Parathyroid adenoma (tissue), 2 donors: ENCODE data around the gene SLC51B.

ENCODE experiments used
- H2AFZ ChIP-seq: fragments of 300-600 bp; sonication (generic); one replicate; pipeline ENCODE4 v1.7.0; 2017; ENCODE audit warnings: antibody characterized with exemption, mild to moderate bottlenecking
- H3K27ac ChIP-seq: fragments of 300-600 bp; sonication (generic); one replicate; pipeline ENCODE4 v1.7.0; 2017
- H3K27me3 ChIP-seq: fragments of 300-600 bp; sonication (generic); one replicate; pipeline ENCODE4 v1.7.0; 2017; ENCODE audit warnings: low read length; ENCODE audit not compliant: control insufficient read depth, insufficient read depth
- H3K36me3 ChIP-seq: fragments of 300-600 bp; sonication (generic); one replicate; pipeline ENCODE4 v1.7.0; 2017; ENCODE audit warnings: low read length; ENCODE audit not compliant: control insufficient read depth, insufficient read depth
- H3K4me1 ChIP-seq: fragments of 300-600 bp; sonication (generic); one replicate; pipeline ENCODE4 v1.7.0; 2017; ENCODE audit warnings: control low read depth
- H3K4me2 ChIP-seq: fragments of 300-600 bp; sonication (generic); one replicate; pipeline ENCODE4 v1.7.0; 2017; ENCODE audit warnings: low read length
- H3K4me3 ChIP-seq: fragments of 300-600 bp; sonication (generic); one replicate; pipeline ENCODE4 v1.7.0; 2017; ENCODE audit warnings: low read depth, low read length
- H3K79me2 ChIP-seq: fragments of 300-600 bp; sonication (generic); one replicate; pipeline ENCODE4 v1.7.0; 2017; ENCODE audit warnings: control low read depth
- H3K9ac ChIP-seq: fragments of 300-600 bp; sonication (generic); one replicate; pipeline ENCODE4 v1.7.0; 2017; ENCODE audit warnings: mild to moderate bottlenecking
- H3K9me3 ChIP-seq: fragments of 300-600 bp; sonication (generic); one replicate; pipeline ENCODE4 v1.7.0; 2017; ENCODE audit warnings: low read length; ENCODE audit not compliant: control insufficient read depth
- TF ChIP-seq, protein P1 (sequence below): fragments of 300-600 bp; sonication (generic); IDR thresholded peaks from one replicate; pipeline ENCODE4 v1.7.0; 2017; ENCODE audit warnings: antibody characterized with exemption, mild to moderate bottlenecking
- donor health status: primary hyperparathyroidism.

Gene SLC51B

DNA sequence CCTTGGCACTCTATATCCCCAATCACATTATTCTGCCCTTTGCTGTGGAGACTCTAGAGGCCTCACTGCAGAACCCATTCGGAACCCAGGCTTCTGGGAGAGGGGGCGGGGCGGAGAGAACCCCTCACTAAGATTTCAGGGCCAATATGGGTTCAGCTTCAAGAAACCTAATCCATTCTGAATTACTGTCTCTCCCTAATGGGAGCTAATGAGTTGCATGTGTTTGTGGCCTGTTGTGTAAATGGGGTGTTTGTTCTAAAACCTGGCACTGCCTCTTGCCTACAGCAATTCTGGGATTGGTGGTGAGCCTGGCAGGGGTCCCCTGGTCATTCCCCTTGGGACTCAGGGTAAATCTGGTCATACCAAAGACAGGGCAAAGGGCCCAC is 23.2 kb downstream of the SLC51B start:
- Histone ChIP-seq H3K9me3 (no peaks in the 10 kb centered on the region), H3K4me3 (no peak overlapping the region), H2AFZ (no peak overlapping the region), H3K27me3 (no peaks in the 10 kb centered on the region), H3K79me2 (no peaks in the 10 kb centered on the region), H3K4me2 (no peak overlapping the region), H3K4me1 (no peaks in the 10 kb centered on the region), H3K9ac (no peak overlapping the region), H3K27ac (no peak overlapping the region), H3K36me3 (no peaks in the 10 kb centered on the region)
- TF ChIP-seq, protein P1, sequence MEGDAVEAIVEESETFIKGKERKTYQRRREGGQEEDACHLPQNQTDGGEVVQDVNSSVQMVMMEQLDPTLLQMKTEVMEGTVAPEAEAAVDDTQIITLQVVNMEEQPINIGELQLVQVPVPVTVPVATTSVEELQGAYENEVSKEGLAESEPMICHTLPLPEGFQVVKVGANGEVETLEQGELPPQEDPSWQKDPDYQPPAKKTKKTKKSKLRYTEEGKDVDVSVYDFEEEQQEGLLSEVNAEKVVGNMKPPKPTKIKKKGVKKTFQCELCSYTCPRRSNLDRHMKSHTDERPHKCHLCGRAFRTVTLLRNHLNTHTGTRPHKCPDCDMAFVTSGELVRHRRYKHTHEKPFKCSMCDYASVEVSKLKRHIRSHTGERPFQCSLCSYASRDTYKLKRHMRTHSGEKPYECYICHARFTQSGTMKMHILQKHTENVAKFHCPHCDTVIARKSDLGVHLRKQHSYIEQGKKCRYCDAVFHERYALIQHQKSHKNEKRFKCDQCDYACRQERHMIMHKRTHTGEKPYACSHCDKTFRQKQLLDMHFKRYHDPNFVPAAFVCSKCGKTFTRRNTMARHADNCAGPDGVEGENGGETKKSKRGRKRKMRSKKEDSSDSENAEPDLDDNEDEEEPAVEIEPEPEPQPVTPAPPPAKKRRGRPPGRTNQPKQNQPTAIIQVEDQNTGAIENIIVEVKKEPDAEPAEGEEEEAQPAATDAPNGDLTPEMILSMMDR, result no peak

DNA sequence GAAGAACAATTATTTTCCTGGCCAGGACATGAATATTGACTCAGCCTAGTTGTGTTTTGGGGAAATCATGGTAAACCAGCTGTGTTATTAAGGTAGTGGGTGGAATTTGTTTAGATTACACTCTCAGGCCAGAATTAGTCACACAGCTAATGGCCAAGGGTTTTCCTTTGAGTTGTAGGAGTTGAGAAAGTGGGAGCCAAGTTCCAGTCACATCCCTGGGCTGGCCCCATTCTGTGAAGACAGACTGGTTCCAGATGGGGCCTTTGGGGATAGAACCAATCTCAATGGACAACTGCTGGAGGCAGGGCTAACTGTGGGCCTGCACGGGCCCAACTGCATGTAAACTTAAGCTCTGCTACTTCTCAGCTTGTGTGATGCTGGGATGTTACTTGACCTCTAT is 24.0 kb downstream of the SLC51B start:
- H2AFZ ChIP-seq, result no peak overlapping the region
- no peaks in the 10 kb centered on the region for H3K27me3 ChIP-seq
- no peak overlapping the region for H3K9ac ChIP-seq
- H3K27ac ChIP-seq, result no peak overlapping the region
- no peak overlapping the region for H3K4me3 ChIP-seq
- TF ChIP-seq, protein P1, result no peak
- H3K9me3 ChIP-seq, result no peaks in the 10 kb centered on the region
- H3K79me2 ChIP-seq, result no peaks in the 10 kb centered on the region
- no peaks in the 10 kb centered on the region for H3K36me3 ChIP-seq
- no peaks in the 10 kb centered on the region for H3K4me1 ChIP-seq
- H3K4me2 ChIP-seq, result no peak overlapping the region

DNA sequence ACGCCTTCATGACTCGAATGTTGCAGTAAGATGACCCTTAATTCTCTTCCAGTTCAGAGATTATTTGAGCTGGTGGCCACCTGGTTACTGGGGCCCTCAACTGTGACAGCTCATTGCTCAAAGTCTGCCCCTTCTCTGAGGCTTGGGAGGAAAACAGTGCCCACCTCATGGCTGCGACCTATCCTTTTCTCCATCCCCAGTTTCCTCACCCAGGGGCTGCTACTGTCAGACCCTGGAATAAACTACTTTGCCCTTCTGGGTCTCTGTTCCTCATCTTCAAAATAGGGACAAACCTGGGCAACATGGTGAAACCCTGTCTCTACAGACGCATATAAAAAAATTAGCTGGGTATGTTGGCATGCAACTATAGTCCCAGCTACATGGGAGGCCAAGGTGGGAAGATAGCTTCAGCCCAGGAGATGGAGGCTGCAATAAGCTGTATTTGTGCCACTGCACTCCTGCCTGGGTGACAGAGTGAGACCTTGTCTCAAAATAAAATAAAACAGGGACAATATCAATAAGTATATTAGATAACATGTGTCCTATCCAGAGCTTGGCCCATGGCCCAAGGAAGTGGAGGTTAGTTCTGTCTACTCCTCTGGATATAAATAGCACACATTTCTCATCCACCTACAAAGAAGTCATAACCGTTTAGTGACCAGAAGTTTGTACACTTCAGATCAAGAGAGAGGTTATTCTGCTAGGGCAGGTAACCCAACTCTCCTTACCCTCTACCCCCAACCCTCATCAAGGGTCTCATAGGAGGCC is 24.8 kb downstream of the SLC51B start:
- Histone ChIP-seq H3K9me3 (no peaks in the 10 kb centered on the region), H2AFZ (no peak overlapping the region), H3K27ac (no peak overlapping the region), H3K4me1 (no peaks in the 10 kb centered on the region), H3K27me3 (no peaks in the 10 kb centered on the region), H3K4me3 (no peak overlapping the region), H3K4me2 (no peak overlapping the region), H3K36me3 (no peaks in the 10 kb centered on the region), H3K79me2 (no peaks in the 10 kb centered on the region), H3K9ac (no peak overlapping the region)
- TF ChIP-seq, protein P1, result no peak

DNA sequence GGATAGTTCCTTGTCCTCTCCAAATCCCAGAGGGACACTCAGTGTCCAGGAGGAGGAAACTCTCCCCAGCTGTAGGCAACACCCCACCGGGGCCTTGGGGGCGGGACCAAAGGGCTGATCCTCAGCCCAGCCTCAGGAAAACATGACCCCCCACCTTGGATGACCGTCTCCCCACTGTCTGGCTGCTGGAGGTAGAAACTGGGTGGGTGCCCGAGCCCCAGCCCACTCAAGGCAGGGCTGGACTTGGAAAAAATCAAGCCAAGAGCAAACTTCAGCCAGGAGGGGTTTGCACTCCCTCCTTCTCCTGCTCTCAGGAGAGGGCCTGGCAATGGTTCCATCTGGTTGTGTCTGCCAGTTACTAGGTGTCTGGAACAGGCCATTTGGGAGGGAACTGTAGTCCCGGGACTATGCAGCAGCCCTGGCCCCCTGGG is 26.2 kb downstream of the SLC51B start:
- no peak overlapping the region for H3K9ac ChIP-seq
- TF ChIP-seq, protein P1, result no peak
- H3K27ac ChIP-seq, result no peak overlapping the region
- H2AFZ ChIP-seq, result no peak overlapping the region
- H3K27me3 ChIP-seq, result no peaks in the 10 kb centered on the region
- H3K36me3 ChIP-seq, result no peaks in the 10 kb centered on the region
- H3K9me3 ChIP-seq, result no peaks in the 10 kb centered on the region
- no peaks in the 10 kb centered on the region for H3K79me2 ChIP-seq
- no peaks in the 10 kb centered on the region for H3K4me1 ChIP-seq
- no peak overlapping the region for H3K4me3 ChIP-seq
- H3K4me2 ChIP-seq, result no peak overlapping the region

DNA sequence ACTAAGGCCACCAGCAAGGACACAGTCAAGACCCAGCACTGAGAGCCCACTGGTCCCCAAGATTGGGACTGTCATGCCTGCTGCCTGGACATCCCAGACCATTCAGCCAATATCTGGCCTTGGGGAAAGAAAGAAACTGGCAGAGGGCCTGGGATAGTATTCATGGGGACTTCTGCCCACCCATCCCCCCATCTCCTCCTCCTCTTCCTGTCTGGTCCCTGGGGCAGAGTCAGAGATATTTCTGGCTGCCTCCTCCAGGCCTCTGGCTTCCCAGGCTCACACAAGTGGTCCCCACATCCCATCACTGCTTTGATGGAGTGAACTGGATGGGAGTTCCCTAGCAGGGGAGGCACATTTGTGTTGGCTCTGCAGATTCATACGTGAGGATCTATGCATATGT is 26.8 kb downstream of the SLC51B start:
- Histone ChIP-seq H3K36me3 (no peaks in the 10 kb centered on the region), H3K9ac (no peak overlapping the region), H3K4me1 (no peaks in the 10 kb centered on the region), H3K27ac (no peak overlapping the region), H3K4me3 (no peak overlapping the region), H3K27me3 (no peaks in the 10 kb centered on the region), H3K4me2 (no peak overlapping the region), H3K9me3 (no peaks in the 10 kb centered on the region), H2AFZ (no peak overlapping the region), H3K79me2 (no peaks in the 10 kb centered on the region)
- TF ChIP-seq, protein P1, result no peak
